ENCODE results near the gene XAB2. TPM values are rescaled to one million over a fixed set of nuclear protein-coding genes. Genes with fewer than 3 reads are reported as not detected.

Gene XAB2
- total and polyA plus RNA-seq, 9 donors = 23.0 to 34.6 (median 27.4) TPM

DNA sequence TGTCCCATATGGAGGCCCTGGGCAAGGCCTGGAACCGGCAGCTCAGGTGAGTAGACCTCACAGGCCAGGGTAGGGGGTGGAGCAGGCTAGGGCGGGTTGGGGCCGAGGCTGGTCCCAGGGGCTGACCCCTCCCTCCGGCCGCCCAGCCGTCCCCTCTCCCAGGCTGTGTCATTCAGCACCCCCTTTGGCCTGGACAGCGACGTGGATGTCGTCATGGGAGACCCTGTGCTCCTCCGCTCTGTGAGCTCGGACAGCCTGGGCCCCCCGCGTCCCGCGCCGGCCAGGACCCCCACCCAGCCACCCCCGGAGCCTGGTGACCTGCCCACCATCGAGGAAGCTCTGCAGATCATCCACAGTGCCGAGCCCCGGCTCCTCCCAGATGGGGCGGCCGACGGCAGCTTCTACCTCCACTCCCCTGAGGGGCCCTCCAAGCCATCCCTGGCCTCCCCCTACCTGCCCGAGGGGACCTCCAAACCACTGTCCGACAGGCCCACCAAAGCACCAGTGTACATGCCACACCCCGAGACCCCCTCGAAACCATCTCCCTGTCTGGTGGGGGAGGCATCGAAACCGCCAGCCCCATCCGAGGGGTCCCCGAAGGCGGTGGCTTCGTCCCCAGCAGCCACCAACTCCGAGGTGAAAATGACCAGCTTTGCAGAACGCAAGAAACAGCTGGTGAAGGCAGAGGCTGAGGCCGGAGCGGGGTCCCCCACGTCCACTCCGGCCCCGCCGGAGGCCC lies 17.6 kb downstream of the XAB2 start:
- H3K4me3 ChIP-seq (ENCODE audit: low read length) = no peak overlapping the region
- 77% methylated on average over 38 of the region's 41 CpGs for WGBS (ENCODE audit: insufficient coverage)
- no peaks in the 10 kb centered on the region for H3K36me3 ChIP-seq (ENCODE audit: control insufficient read depth, insufficient read depth, low read length)
- no peaks in the 10 kb centered on the region for H3K9me3 ChIP-seq (replicated peaks; ENCODE audit: control insufficient read depth, low read depth, low read length)
- no peak overlapping the region for H3K27ac ChIP-seq (ENCODE audit: low read length)
- no peaks in the 10 kb centered on the region for H3K4me1 ChIP-seq (ENCODE audit: control insufficient read depth, insufficient read depth, low read length)
- no peaks in the 10 kb centered on the region for H3K27me3 ChIP-seq (ENCODE audit: control insufficient read depth, insufficient read depth, low read length)
- peak; percentile 0 for DNase-seq

DNA sequence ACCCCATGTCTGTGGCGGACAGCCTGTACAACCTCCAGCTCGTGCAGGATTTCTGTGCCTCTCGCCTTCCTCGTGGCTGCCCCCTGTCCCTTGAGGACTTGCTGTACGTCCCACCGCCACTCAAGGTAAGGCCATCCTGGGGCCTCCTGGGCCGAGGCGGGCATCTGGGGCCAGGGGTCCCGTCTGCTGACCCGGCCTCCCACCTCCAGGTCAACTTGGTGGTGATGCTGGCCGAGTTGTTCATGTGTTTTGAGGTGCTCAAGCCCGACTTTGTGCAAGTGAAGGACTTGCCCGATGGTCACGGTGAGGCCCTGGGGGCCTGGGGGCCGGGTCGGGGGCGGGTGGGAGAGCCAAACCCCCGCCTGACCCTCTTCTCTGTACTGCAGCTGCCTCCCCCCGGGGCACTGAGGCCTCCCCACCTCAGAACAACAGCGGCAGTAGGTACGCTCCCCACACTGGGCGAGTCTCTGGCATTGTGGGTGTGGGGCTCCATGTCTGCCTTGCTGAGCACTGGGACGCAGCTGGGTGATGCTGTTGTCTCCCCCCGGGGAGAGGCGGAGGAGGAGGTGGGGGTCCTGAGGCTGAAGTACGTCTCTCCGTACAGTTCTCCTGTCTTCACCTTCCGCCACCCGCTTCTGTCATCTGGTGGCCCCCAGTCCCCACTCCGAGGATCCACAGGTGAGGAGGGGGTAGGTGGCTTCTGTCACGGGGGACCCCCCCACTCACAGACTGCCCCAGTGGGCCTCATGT lies 18.7 kb downstream of the XAB2 start:
- Histone ChIP-seq H3K4me1 (ENCODE audit: control insufficient read depth, insufficient read depth, low read length) (no peaks in the 10 kb centered on the region), H3K9me3 (replicated peaks; ENCODE audit: control insufficient read depth, low read depth, low read length) (no peaks in the 10 kb centered on the region), H3K4me3 (ENCODE audit: low read length) (no peak overlapping the region), H3K27me3 (ENCODE audit: control insufficient read depth, insufficient read depth, low read length) (no peaks in the 10 kb centered on the region), H3K27ac (ENCODE audit: low read length) (no peak overlapping the region), H3K36me3 (ENCODE audit: control insufficient read depth, insufficient read depth, low read length) (no peaks in the 10 kb centered on the region)
- WGBS (ENCODE audit: insufficient coverage) = 79% methylated on average over 18 of the region's 31 CpGs
- peak; percentile 0 for DNase-seq

DNA sequence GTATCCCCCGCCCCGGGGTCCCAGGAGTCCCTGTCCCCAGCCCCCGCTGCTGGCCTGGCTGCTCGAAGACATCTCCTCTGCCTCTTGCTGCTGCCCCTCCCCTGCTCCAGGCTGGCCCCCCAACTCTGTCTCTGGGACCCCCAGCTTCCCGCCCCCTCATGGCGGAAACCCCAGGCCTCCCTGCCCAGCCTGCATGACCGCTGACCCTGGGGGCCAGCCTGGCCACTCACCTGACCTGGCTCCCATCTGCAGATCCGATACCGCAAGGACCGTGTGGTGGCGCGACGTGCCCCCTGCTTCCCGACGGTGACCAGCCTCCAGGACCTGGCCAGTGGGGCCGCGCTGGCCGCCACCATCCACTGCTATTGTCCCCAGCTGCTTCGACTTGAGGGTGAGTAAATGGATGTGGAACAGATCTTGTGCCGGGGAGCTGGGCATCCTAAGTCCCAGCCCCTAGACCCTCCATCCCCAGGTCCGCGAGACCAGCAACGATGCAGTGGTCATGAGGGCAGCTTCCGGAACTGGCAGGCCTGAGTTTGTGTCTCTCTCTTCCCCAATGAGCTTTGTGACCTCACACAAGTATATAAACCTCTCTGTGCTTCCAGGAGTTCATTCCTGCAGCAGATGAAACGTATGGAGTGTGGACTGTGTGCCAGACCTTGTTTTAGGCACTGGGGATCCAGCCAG lies 21.3 kb downstream of the XAB2 start:
- no peaks in the 10 kb centered on the region for H3K4me1 ChIP-seq (ENCODE audit: control insufficient read depth, insufficient read depth, low read length)
- H3K36me3 ChIP-seq (ENCODE audit: control insufficient read depth, insufficient read depth, low read length) = no peaks in the 10 kb centered on the region
- no peaks in the 10 kb centered on the region for H3K9me3 ChIP-seq (replicated peaks; ENCODE audit: control insufficient read depth, low read depth, low read length)
- H3K27ac ChIP-seq (ENCODE audit: low read length) = no peak overlapping the region
- 86% methylated on average over 15 of the region's 25 CpGs for WGBS (ENCODE audit: insufficient coverage)
- H3K4me3 ChIP-seq (ENCODE audit: low read length) = no peak overlapping the region
- DNase-seq = no peak
- H3K27me3 ChIP-seq (ENCODE audit: control insufficient read depth, insufficient read depth, low read length) = no peaks in the 10 kb centered on the region

DNA sequence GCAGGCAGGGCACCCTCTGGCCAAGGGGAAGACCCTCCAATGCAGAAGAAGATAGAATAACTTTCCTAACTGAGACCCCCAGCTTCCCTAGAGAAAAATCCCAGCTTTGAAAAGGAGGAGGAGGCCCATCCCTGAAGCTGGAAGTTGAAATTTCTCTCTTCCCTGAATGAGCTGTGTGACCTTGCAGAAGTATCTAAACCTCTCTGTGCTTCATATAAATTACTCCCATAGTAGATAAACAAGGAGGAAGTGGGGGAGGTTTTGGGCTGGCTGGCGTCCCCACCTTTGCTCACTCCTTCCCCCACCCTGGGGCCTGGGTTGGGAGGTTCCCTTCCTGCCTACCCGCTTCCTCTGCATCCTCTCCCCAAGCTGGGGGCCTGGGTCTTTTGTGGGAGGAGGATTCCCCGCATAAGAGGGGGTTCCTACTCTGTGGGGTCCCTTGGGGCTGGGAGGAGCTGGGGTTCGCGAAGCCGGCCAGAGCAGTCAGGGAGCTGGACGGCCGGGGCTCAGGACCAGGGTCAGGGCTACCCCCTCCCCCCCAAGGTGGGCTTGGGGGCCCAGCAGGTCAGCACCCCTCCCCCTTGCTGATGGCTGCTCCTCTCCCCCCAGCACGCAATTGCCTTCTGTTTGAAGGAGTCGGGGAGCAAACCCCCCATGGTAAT lies 22.0 kb downstream of the XAB2 start:
- no peak overlapping the region for H3K4me3 ChIP-seq (ENCODE audit: low read length)
- H3K27ac ChIP-seq (ENCODE audit: low read length) = no peak overlapping the region
- H3K27me3 ChIP-seq (ENCODE audit: control insufficient read depth, insufficient read depth, low read length) = no peaks in the 10 kb centered on the region
- H3K9me3 ChIP-seq (replicated peaks; ENCODE audit: control insufficient read depth, low read depth, low read length) = no peaks in the 10 kb centered on the region
- DNase-seq = no peak
- no peaks in the 10 kb centered on the region for H3K4me1 ChIP-seq (ENCODE audit: control insufficient read depth, insufficient read depth, low read length)
- WGBS (ENCODE audit: insufficient coverage) = no CpG with 5 or more reads among the region's 10 CpGs
- H3K36me3 ChIP-seq (ENCODE audit: control insufficient read depth, insufficient read depth, low read length) = no peaks in the 10 kb centered on the region

DNA sequence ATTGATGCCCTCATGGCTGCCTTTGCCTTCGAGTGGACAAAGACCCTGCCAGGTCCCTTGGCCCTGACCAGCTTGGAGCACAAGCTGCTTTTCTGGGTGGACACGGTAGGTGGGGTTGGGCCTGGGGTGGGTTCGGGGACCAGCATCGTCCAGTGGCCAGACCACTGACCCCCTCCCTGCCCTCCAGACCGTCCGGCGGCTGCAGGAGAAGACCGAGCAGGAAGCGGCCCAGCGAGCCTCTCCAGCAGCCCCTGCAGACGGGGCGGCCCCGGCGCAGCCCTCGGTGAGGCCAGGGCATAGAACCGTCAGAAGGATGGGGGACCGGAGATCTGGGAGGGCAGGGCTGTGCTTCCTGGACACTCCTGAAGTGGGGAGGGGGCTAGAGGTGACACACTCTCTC lies 23.1 kb downstream of the XAB2 start:
- H3K27ac ChIP-seq (ENCODE audit: low read length) = no peak overlapping the region
- H3K27me3 ChIP-seq (ENCODE audit: control insufficient read depth, insufficient read depth, low read length) = no peaks in the 10 kb centered on the region
- 82% methylated on average over 5 of the region's 17 CpGs for WGBS (ENCODE audit: insufficient coverage)
- no peak for DNase-seq
- no peak overlapping the region for H3K4me3 ChIP-seq (ENCODE audit: low read length)
- H3K9me3 ChIP-seq (replicated peaks; ENCODE audit: control insufficient read depth, low read depth, low read length) = no peaks in the 10 kb centered on the region
- H3K36me3 ChIP-seq (ENCODE audit: control insufficient read depth, insufficient read depth, low read length) = no peaks in the 10 kb centered on the region
- no peaks in the 10 kb centered on the region for H3K4me1 ChIP-seq (ENCODE audit: control insufficient read depth, insufficient read depth, low read length)

DNA sequence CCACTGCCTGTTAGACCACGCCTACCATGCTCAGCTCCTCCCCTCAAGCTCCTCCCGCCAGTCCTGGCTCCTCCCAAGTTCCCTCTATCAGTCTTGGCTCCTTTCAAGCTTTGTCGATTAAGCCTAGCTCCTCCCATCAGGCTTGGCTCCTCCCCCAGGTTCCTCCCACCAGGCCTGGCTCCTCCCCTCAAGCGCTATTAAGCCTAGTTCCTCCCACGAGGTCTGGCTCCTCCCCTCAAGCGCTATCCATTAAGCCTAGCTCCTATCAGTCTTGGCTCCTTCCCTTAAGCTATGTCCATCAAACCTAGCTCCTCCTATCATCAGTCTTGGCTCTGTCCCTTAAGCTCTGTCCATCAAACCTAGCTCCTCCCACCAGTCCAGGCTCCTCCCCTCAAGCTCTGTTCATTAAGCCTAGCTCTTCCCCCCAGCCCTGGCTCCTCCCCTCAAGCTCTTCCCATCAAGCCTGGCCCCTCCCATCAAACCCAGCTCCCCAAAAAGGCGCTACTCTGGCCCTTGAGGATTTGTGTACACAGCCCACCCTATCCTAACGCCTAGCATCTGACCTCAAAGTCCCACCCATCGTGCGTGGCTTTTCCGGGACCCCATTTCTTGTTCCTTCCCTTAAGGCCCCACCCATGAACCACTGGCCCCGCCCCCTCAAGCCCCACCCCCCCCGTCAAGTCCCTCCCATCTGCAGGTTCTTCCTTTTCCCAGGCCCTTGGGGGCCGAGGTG lies 23.7 kb downstream of the XAB2 start:
- no peaks in the 10 kb centered on the region for H3K4me1 ChIP-seq (ENCODE audit: control insufficient read depth, insufficient read depth, low read length)
- no peaks in the 10 kb centered on the region for H3K27me3 ChIP-seq (ENCODE audit: control insufficient read depth, insufficient read depth, low read length)
- H3K36me3 ChIP-seq (ENCODE audit: control insufficient read depth, insufficient read depth, low read length) = no peaks in the 10 kb centered on the region
- no peaks in the 10 kb centered on the region for H3K9me3 ChIP-seq (replicated peaks; ENCODE audit: control insufficient read depth, low read depth, low read length)
- H3K27ac ChIP-seq (ENCODE audit: low read length) = no peak overlapping the region
- 77% methylated on average over 8 of the region's 14 CpGs for WGBS (ENCODE audit: insufficient coverage)
- DNase-seq = no peak
- no peak overlapping the region for H3K4me3 ChIP-seq (ENCODE audit: low read length)

DNA sequence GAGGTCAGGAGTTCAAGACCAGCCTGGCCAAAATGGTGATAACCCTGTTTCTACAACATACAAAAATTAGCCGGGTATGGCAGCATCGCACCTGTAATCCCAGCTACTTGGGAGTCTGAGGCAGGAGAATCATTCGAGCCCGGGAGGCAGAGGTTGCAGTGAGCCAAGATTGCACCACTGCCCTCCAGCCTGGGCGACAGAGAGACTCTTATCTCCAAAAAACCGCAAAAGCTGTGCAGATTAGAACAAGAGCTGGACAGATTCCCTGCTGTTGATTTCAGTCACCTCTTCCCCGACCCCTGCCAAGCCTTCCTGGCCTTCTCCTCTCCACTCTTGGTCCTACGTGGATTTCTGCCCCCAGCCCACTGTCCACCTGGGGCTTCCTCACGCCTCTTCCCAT lies 25.4 kb downstream of the XAB2 start:
- H3K36me3 ChIP-seq (ENCODE audit: control insufficient read depth, insufficient read depth, low read length) = no peaks in the 10 kb centered on the region

DNA sequence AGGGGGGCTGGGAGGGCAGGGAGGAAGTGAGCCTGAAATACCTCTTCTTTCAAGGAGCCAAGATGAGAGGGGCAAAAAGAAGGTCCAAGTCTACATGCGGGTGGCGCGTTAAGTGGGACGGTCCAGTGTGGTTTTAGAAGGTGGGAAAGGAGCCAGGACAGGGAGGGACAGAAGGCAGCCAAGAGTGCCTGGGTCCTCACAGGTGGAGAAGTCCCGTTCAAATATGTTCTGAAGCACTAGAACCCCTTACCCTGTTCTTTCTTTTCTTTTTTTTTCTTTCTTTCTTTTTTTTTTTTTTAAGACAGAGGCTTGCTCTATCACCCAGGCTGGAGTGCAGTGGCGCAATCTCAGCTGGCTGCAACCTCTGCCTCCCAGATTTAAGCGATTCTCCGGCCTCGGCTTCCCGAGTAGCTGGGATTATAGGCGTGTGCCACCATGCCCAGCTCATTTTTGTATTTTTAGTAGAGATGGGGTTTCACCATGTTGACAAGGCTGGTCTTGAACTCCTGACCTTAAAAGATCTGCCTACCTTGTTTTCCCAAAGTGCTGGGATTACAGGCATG lies 26.3 kb downstream of the XAB2 start:
- Histone ChIP-seq H3K36me3 (ENCODE audit: control insufficient read depth, insufficient read depth, low read length) (no peaks in the 10 kb centered on the region), H3K4me3 (ENCODE audit: low read length) (no peak overlapping the region), H3K27ac (ENCODE audit: low read length) (no peak overlapping the region), H3K4me1 (ENCODE audit: control insufficient read depth, insufficient read depth, low read length) (no peaks in the 10 kb centered on the region), H3K9me3 (replicated peaks; ENCODE audit: control insufficient read depth, low read depth, low read length) (no peaks in the 10 kb centered on the region), H3K27me3 (ENCODE audit: control insufficient read depth, insufficient read depth, low read length) (peaks cover 6% of the 10 kb centered on the region)
- DNase-seq = no peak
- WGBS (ENCODE audit: insufficient coverage) = 81% methylated on average over 7 of the region's 11 CpGs

More for the DNA sequence above, 25.4 kb downstream of the XAB2 start:
- H3K4me3 ChIP-seq (ENCODE audit: low read length) = no peak overlapping the region
- H3K27me3 ChIP-seq (ENCODE audit: control insufficient read depth, insufficient read depth, low read length) = no peaks in the 10 kb centered on the region
- H3K4me1 ChIP-seq (ENCODE audit: control insufficient read depth, insufficient read depth, low read length) = no peaks in the 10 kb centered on the region
- H3K9me3 ChIP-seq (replicated peaks; ENCODE audit: control insufficient read depth, low read depth, low read length) = no peaks in the 10 kb centered on the region
- 80% methylated on average over 9 of the region's 9 CpGs for WGBS (ENCODE audit: insufficient coverage)
- no peak overlapping the region for H3K27ac ChIP-seq (ENCODE audit: low read length)
- DNase-seq = no peak

DNA sequence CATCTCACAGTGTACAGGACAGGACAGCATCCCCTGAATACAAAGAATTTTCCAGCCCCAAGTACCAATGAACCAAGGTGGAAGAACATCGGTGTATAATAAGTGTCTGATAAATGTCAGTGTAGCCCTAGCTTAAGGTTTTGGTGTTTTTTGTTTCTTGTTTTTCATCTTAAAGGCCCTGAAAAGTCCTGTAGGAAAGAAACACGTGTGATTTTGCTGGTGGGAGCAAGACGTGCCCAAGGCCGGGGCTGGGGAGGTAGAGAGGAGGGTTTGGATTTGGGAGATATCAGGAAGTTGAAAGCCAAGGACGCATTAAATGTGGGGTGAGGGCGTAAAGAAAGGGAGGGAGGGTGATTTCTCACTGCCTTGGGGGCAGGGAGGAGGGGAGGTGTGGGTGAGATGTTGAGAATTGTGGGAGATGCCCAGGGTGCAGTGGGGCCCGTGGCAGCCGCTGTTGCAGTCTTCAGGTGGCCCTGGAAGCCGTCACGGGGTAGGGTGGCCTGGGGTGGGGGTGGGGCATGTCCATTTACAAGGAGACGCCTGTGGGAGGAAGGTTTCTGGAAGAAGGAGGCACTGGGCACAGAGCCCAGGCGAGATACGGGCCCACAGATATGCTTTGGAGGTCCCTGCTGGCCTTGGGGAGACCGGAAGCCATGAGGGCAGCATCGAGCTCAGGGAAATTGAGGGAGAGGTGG lies 27.0 kb downstream of the XAB2 start:
- DNase-seq = no peak
- Histone ChIP-seq H3K36me3 (ENCODE audit: control insufficient read depth, insufficient read depth, low read length) (no peaks in the 10 kb centered on the region), H3K27me3 (ENCODE audit: control insufficient read depth, insufficient read depth, low read length) (peaks cover 12% of the 10 kb centered on the region), H3K9me3 (replicated peaks; ENCODE audit: control insufficient read depth, low read depth, low read length) (no peaks in the 10 kb centered on the region), H3K27ac (ENCODE audit: low read length) (no peak overlapping the region), H3K4me1 (ENCODE audit: control insufficient read depth, insufficient read depth, low read length) (no peaks in the 10 kb centered on the region), H3K4me3 (ENCODE audit: low read length) (no peak overlapping the region)
- 32% methylated on average over 12 of the region's 15 CpGs for WGBS (ENCODE audit: insufficient coverage)

Data from muscle of leg (tissue), 11 donors.